Left lung (tissue), 14 donors: ENCODE measurements around the gene BMAL1. TPM values are rescaled to one million over a fixed set of nuclear protein-coding genes. Genes with fewer than 3 reads are reported as not detected.
A peak's percentile ranks its signal among the peaks of the same experiment; 100 is the strongest.

Source experiments
- ATAC-seq: fragments of 200-7000 bp; cut with Tn5 transposase; one replicate; pipeline ENCODE4 v1.9.1; 2020; ENCODE audit warnings: moderate library complexity
- DNase-seq, 4 donors: peaks; one replicate each; pipeline ENCODE4 v3.0.0-alpha.2; 2013 to 2020
- H3K27ac ChIP-seq, 2 donors: fragments of 200-600 bp; sonication (generic) in 1 of 2; one replicate each; pipeline versions ENCODE4 v1.5.0 to v1.8.0; 2020 to 2021
- H3K27me3 ChIP-seq, 2 donors: fragments of 200-600 bp; sonication (generic) in 1 of 2; one replicate each; pipeline versions ENCODE4 v1.5.0 to v1.8.0; 2020 to 2021
- H3K36me3 ChIP-seq, 2 donors: fragments of 200-600 bp; sonication (generic) in 1 of 2; one replicate each; pipeline versions ENCODE4 v1.5.0 to v1.8.0; 2020 to 2021
- H3K4me1 ChIP-seq, 2 donors: fragments of 200-600 bp; one replicate each; pipeline ENCODE4 v1.8.0; 2021
- H3K4me3 ChIP-seq, 2 donors: fragments of 200-600 bp; sonication (generic) in 1 of 2; one replicate each; pipeline versions ENCODE4 v1.5.0 to v1.8.0; 2020 to 2021; ENCODE audit warnings: mild to moderate bottlenecking in 1 of 2
- H3K9me3 ChIP-seq, 2 donors: fragments of 200-600 bp; sonication (generic) in 1 of 2; one replicate each; pipeline versions ENCODE4 v1.5.0 to v1.8.0; 2020 to 2021
- CTCF ChIP-seq, 2 donors: fragments of 200-600 bp; sonication (generic) in 1 of 2; IDR thresholded peaks; one replicate each; pipeline versions ENCODE4 v1.5.0 to v1.8.0; 2021; ENCODE audit warnings: antibody characterized with exemption in 2 of 2
- intact Hi-C, 2 donors: fragments of 100-400 bp; cut with DNase I; formaldehyde crosslinking; loops; one replicate each; pipeline versions ENCODE4 v1.11.2 to v1.14.2; 2022
- long read RNA-seq, 12 donors: library from polyadenylated mRNA in 2 of 12; unstranded in 2 of 12; transcript quantifications; one replicate each; pipeline ENCODE4 v2.0.0 and lab custom pipeline, GENCODE V29; 2019 to 2026
- polyA plus RNA-seq, 6 donors: library from polyadenylated mRNA; unstranded; fragments of 120-200 nt; gene quantifications; one replicate each; pipeline ENCODE4 v1.2.1, GENCODE V29; 2013; ENCODE audit not compliant: insufficient read length in 6 of 6
- total RNA-seq, 2 donors: library from RNA; stranded (reverse); fragmentation: NEBNext Ultra II Directional; extraction: Animal tissue kit (Norgen Biotek cat#: 25700); gene quantifications; one replicate each; pipeline ENCODE4 v1.2.1, GENCODE V29; 2021
- donor health status: DM: no; HTN: yes; CAD: no.
- donor health status: DM: no; HTN: no; CAD: no.

Gene BMAL1
- total RNA-seq (10 to 100 TPM; 21.9 to 31.6 TPM), polyA plus RNA-seq (10 to 100 TPM; 10.2 to 15.6 (median 11.8) TPM)
- long read RNA-seq, donor 1 = 0 reads
- long read RNA-seq, donor 2 = 0 reads
- long read RNA-seq, donor 3 = 0 reads
- long read RNA-seq, donor 4, partial matches to known transcripts = 1 of 4 reads
- long read RNA-seq, donor 4, other reads (novel, unspliced or antisense) = 2 of 4 reads
- long read RNA-seq, donor 5, partial matches to known transcripts = 0 of 2 reads
- long read RNA-seq, donor 5, other reads (novel, unspliced or antisense) = 0 of 2 reads
- long read RNA-seq, donor 6 = 0 reads
- long read RNA-seq, donor 7 = 0 reads
- long read RNA-seq, donor 8 = 0 reads
- long read RNA-seq, donor 9 = 0 reads
- long read RNA-seq, donor 10, partial matches to known transcripts = 1 of 2 reads
- long read RNA-seq, donor 10, other reads (novel, unspliced or antisense) = 1 of 2 reads
- long read RNA-seq, donor 11, partial matches to known transcripts = 8 of 8 reads
- long read RNA-seq, donor 11, other reads (novel, unspliced or antisense) = 0 of 8 reads
- long read RNA-seq, donor 12 = 0 reads

DNA sequence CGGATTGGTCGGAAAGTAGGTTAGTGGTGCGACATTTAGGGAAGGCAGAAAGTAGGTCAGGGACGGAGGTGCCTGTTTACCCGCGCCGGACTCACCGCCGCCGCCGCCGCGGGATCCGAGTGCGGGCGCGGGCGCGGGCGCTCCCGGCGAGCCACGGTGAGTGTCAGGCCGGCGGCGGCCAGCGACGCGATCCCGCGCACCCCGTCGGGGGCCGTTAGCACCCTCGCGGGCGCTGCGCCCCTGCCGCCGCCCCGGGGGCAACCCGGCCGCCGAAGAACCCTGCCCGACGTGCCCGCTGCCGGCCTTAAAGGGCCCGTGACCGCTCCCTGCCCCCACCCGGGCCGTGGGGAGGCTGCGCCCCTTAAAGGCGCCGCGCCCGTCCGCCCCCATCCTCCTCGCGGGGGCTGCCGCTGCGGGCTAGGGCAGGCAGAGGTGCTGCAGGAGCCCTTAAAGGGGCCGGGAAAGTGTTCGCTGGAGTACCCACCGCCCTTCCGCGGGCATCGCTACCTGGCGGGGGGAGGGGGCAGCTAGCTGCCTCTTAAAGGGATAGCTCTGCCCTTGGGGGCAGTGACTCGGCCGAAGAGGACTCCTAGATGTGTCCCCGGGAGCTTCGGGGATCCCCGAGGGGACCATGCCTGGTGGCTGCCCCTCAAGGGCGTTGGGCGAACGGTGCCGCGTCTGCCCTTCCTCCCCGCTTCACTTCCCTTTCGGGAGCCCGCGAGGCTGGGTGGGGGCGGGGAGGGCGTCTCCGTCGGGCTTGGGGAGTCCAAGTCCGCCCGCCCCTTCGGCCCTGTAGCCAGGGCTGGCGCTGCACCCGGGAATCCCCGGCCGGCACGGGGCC lies at the start of gene BMAL1:
Gene BMAL1 (plus strand): TSS at position 23 of the 841 bp plus-strand sequence. CDS start 76,519 bp downstream, outside the sequence.
- peak in 2 of 4 donors; percentile 78 to 94 for DNase-seq
- peak within 1 kb of the TSS; percentile 96 to 99 for H3K4me3 ChIP-seq
- TF ChIP-seq CTCF (IDR thresholded peaks at IDR 0.05) = no peak
- intact Hi-C loops = no loop called here
- H3K27me3 ChIP-seq = peaks cover 0 to 46% of the 10 kb centered on the region in 2 donors
- peak; percentile 27 for ATAC-seq
- peak within 1 kb of the TSS; percentile 85 to 91 for H3K27ac ChIP-seq
- H3K4me1 ChIP-seq = peaks cover 6 to 29% of the 10 kb centered on the region in 2 donors
- no peaks in the 10 kb centered on the region for H3K9me3 ChIP-seq
- H3K36me3 ChIP-seq = no peaks in the 10 kb centered on the region

DNA sequence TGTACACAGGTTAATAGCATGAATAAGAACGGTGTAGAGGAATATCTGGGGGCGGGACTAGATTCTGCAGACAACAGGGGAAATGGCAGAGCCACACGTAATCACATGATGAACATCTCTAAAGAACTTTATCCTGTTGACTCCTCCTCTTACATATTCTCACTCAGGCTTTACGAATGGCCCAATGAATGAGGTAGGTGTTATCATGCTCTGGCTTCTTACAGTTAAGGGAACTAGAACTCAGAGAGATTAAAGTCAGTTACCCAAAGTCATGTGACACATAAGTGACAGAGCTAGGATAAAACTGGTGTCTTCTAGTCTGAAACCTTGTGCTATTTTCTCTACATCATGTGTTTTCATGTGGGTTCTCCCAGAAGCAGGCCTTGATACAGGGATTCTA lies 49.0 kb upstream of the BMAL1 start:
- ATAC-seq = no peak
- Histone ChIP-seq H3K9me3 (no peaks in the 10 kb centered on the region), H3K4me1 (peaks cover 0 to 6% of the 10 kb centered on the region in 2 donors), H3K27me3 (no peaks in the 10 kb centered on the region), H3K4me3 (no peak overlapping the region), H3K36me3 (no peaks in the 10 kb centered on the region), H3K27ac (no peak overlapping the region)
- intact Hi-C loops = no loop called here
- no peak for TF ChIP-seq CTCF (IDR thresholded peaks at IDR 0.05)
- no peak for DNase-seq

- H3K4me1 ChIP-seq = peaks cover 0 to 6% of the 10 kb centered on the region in 2 donors
- ATAC-seq (peak; percentile 18), DNase-seq (peak in 1 of 4 donors; percentile 22)
- no peaks in the 10 kb centered on the region for H3K36me3 ChIP-seq
- H3K27me3 ChIP-seq = no peaks in the 10 kb centered on the region
- H3K4me3 ChIP-seq = no peak overlapping the region
- H3K27ac ChIP-seq = no peak overlapping the region
- intact Hi-C loops = no loop called here
- no peaks in the 10 kb centered on the region for H3K9me3 ChIP-seq
- TF ChIP-seq CTCF (IDR thresholded peaks at IDR 0.05) = no peak
Measured at GRCh38 chr11:13229136-13229535, 48.5 kb upstream of the BMAL1 start.

DNA sequence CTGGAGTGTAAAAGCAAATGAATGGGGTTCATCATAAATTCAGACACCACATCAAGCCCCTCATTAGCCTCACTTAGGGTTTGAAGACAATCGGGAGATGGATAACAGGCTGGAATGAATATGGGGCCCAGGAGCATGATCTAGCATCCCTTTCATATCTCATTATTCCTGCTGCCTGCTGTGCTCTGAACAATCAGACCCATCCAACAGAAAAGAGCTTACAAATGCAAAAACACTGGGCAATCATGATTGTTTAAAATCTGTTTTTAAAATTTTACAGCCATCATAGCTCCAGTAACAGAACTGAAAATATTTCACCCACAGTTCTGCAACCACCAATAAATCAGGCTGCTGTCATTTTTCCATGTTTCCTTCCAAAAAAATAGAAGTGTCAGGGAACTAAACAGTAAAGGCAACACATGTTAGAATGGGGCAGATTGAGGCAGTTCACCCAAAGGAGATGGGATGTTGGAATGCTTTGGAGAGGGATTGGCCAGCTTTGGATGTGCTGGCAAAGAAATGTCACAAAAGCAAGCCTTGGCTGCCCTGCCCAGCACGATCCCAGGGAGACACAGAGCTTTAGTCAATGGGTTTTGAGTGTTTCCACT lies 47.8 kb upstream of the BMAL1 start:
- TF ChIP-seq CTCF (IDR thresholded peaks at IDR 0.05) = no peak
- intact Hi-C loops = loop anchor here in 1 of 2 donors (10.0 kb wide), 1 partner anchor 115 kb away; no protein-coding TSS in a partner anchor
- DNase-seq = peak in 2 of 4 donors; percentile 63 to 64
- Histone ChIP-seq H3K36me3 (no peaks in the 10 kb centered on the region), H3K27ac (no peak overlapping the region), H3K4me1 (peaks cover 0 to 6% of the 10 kb centered on the region in 2 donors), H3K4me3 (no peak overlapping the region), H3K27me3 (no peaks in the 10 kb centered on the region), H3K9me3 (no peaks in the 10 kb centered on the region)
- peak; percentile 51 for ATAC-seq
